SK-N-SH treated with all-trans-retinoic acid at 6 μM for 48 hours (cell line): ENCODE data around the gene PKIG.

Source experiments
- ISL1 ChIP-seq: fragments of 250-450 bp; sonication (Bioruptor Pico); IDR thresholded peaks from 2 replicates; pipeline ENCODE4 v2.1.2; 2022; ENCODE audit warnings: mild to moderate bottlenecking, moderate library complexity
- OSR1 ChIP-seq: fragments of 250-450 bp; sonication (Bioruptor Pico); IDR thresholded peaks from 2 replicates; pipeline ENCODE4 v1.8.0; 2022; ENCODE audit warnings: moderate library complexity, mild to moderate bottlenecking, inconsistent platforms
- PPARA ChIP-seq: fragments of 250-450 bp; sonication (Bioruptor Pico); IDR thresholded peaks from 2 replicates; pipeline ENCODE4 v1.5.0; 2020; ENCODE audit warnings: mild to moderate bottlenecking, borderline replicate concordance
- RARB ChIP-seq: fragments of 250-450 bp; sonication (Bioruptor Pico); IDR thresholded peaks from 2 replicates; pipeline ENCODE4 v1.8.0; 2021; ENCODE audit warnings: mild to moderate bottlenecking, moderate library complexity
- TCF4 ChIP-seq: fragments of 250-450 bp; sonication (Bioruptor Pico); IDR thresholded peaks from 2 replicates; pipeline ENCODE4 v1.8.0; 2021; ENCODE audit warnings: mild to moderate bottlenecking, moderate library complexity, borderline replicate concordance
- TOX ChIP-seq: fragments of 250-450 bp; sonication (Bioruptor Pico); IDR thresholded peaks from 2 replicates; pipeline ENCODE4 v1.8.0; 2021; ENCODE audit warnings: mild to moderate bottlenecking, moderate library complexity, borderline replicate concordance
- ZC3H10 ChIP-seq: fragments of 250-450 bp; sonication (Bioruptor Pico); IDR thresholded peaks from 2 replicates; pipeline ENCODE4 v1.5.1; 2021; ENCODE audit warnings: mild to moderate bottlenecking, moderate library complexity
- ZFP3 ChIP-seq: fragments of 250-450 bp; sonication (Bioruptor Pico); IDR thresholded peaks from 2 replicates; pipeline ENCODE4 v1.5.0; 2020; ENCODE audit warnings: mild to moderate bottlenecking, moderate library complexity
- ZNF70 ChIP-seq: fragments of 450-650 bp; formaldehyde crosslinking; IDR thresholded peaks from 2 replicates; pipeline ENCODE4 v1.5.0; 2020; ENCODE audit warnings: mild to moderate bottlenecking, moderate library complexity
- ZNF8 ChIP-seq: fragments of 450-650 bp; formaldehyde crosslinking; IDR thresholded peaks from 2 replicates; pipeline ENCODE4 v1.5.0; 2020; ENCODE audit warnings: mild to moderate bottlenecking, moderate library complexity
- TF ChIP-seq, protein P1 (sequence below): fragments of 250-450 bp; sonication (Bioruptor Pico); IDR thresholded peaks from 2 replicates; pipeline ENCODE4 v1.8.0; 2020; ENCODE audit warnings: mild to moderate bottlenecking, moderate library complexity, borderline replicate concordance
- TF ChIP-seq, protein P2 (sequence below): fragments of 250-450 bp; sonication (Bioruptor Pico); IDR thresholded peaks from 2 replicates; pipeline ENCODE4 v1.5.1; 2021; ENCODE audit warnings: mild to moderate bottlenecking, moderate library complexity

DNA sequence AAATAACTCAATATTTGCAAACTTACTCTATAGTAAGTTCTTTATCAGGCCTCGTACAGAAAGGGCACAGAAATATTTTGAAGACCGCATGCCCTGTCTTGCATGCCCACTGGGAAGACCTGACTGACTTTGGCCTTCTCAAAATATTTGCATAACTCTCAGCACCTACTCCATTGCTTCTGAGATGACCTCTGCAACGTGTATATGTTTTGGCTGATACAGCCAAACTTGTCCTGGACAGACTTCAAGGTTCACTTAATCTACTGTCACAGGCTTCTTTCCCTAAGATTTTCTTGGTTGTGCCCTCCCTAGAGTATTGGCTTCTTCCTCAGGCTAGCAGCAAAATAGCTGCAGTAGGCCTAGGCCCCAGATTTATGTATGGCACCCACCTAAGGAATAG lies 39.0 kb upstream of the PKIG start:
- TF ChIP-seq, protein P1, sequence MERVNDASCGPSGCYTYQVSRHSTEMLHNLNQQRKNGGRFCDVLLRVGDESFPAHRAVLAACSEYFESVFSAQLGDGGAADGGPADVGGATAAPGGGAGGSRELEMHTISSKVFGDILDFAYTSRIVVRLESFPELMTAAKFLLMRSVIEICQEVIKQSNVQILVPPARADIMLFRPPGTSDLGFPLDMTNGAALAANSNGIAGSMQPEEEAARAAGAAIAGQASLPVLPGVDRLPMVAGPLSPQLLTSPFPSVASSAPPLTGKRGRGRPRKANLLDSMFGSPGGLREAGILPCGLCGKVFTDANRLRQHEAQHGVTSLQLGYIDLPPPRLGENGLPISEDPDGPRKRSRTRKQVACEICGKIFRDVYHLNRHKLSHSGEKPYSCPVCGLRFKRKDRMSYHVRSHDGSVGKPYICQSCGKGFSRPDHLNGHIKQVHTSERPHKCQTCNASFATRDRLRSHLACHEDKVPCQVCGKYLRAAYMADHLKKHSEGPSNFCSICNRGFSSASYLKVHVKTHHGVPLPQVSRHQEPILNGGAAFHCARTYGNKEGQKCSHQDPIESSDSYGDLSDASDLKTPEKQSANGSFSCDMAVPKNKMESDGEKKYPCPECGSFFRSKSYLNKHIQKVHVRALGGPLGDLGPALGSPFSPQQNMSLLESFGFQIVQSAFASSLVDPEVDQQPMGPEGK (CRISPR knock-in tag): no peak
- TF ChIP-seq ZFP3 (CRISPR knock-in tag) (no peak), TOX (CRISPR knock-in tag) (no peak), ISL1 (CRISPR knock-in tag) (no peak), ZNF8 (CRISPR knock-in tag) (no peak), PPARA (no peak), RARB (CRISPR knock-in tag) (no peak), OSR1 (CRISPR knock-in tag) (no peak), ZNF70 (CRISPR knock-in tag) (no peak), TCF4 (CRISPR knock-in tag) (no peak), ZC3H10 (no peak)
- TF ChIP-seq, protein P2, sequence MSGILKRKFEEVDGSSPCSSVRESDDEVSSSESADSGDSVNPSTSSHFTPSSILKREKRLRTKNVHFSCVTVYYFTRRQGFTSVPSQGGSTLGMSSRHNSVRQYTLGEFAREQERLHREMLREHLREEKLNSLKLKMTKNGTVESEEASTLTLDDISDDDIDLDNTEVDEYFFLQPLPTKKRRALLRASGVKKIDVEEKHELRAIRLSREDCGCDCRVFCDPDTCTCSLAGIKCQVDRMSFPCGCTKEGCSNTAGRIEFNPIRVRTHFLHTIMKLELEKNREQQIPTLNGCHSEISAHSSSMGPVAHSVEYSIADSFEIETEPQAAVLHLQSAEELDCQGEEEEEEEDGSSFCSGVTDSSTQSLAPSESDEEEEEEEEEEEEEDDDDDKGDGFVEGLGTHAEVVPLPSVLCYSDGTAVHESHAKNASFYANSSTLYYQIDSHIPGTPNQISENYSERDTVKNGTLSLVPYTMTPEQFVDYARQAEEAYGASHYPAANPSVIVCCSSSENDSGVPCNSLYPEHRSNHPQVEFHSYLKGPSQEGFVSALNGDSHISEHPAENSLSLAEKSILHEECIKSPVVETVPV (CRISPR knock-in tag): no peak
